Heart right ventricle (tissue), 16 donors: Measurements from ENCODE around the gene GAK. TPM values are rescaled to one million over a fixed set of nuclear protein-coding genes. Genes with fewer than 3 reads are reported as not detected.
A peak's percentile ranks its signal among the peaks of the same experiment; 100 is the strongest.

Experiments used
- ATAC-seq, 8 donors: fragments of 200-7000 bp; cut with Tn5 transposase; one replicate each; pipeline ENCODE4 v1.9.1; 2020; ENCODE audit warnings: mild to moderate bottlenecking in 8 of 8, moderate library complexity in 8 of 8, moderate number of reproducible peaks in 1 of 8
- DNase-seq, 2 donors: peaks; one replicate each; pipeline ENCODE4 v3.0.0-alpha.2; 2020
- H3K27ac ChIP-seq, 10 donors: fragments of 200-600 bp; sonication (generic) in 2 of 10; one replicate each; pipeline versions ENCODE4 v1.5.0 to v1.8.0; 2020 to 2022; ENCODE audit warnings: mild to moderate bottlenecking in 3 of 10
- H3K27me3 ChIP-seq, 7 donors: fragments of 200-600 bp; one replicate each; pipeline ENCODE4 v1.8.0; 2021 to 2022; ENCODE audit warnings: mild to moderate bottlenecking in 2 of 7
- H3K36me3 ChIP-seq, 9 donors: fragments of 200-600 bp; sonication (generic) in 1 of 9; one replicate each; pipeline versions ENCODE4 v1.5.0 to v1.8.0; 2020 to 2022; ENCODE audit warnings: mild to moderate bottlenecking in 2 of 9
- H3K4me1 ChIP-seq, 9 donors: fragments of 200-600 bp; sonication (generic) in 1 of 9; one replicate each; pipeline versions ENCODE4 v1.5.0 to v1.8.0; 2020 to 2022; ENCODE audit warnings: mild to moderate bottlenecking in 4 of 9
- H3K4me3 ChIP-seq, 10 donors: fragments of 200-600 bp; sonication (generic) in 2 of 10; one replicate each; pipeline versions ENCODE4 v1.5.0 to v1.8.0; 2020 to 2022; ENCODE audit warnings: mild to moderate bottlenecking in 7 of 10, moderate library complexity in 2 of 10
- H3K9me3 ChIP-seq, 11 donors: fragments of 200-600 bp in 10 of 11; sonication (generic) in 2 of 11; one replicate each; pipeline versions ENCODE4 v1.5.0 to v1.8.0; 2013 to 2022; ENCODE audit warnings: mild to moderate bottlenecking in 2 of 11, control low read depth in 1 of 11, moderate library complexity in 1 of 11
- CTCF ChIP-seq, 9 donors: fragments of 200-600 bp; sonication (generic) in 2 of 9; IDR thresholded peaks; one replicate each; pipeline versions ENCODE4 v1.5.0 to v1.8.0; 2021 to 2022; ENCODE audit warnings: antibody characterized with exemption in 9 of 9, mild to moderate bottlenecking in 5 of 9, moderate library complexity in 1 of 9
- WGBS, 2 donors: extraction: QIAGEN DNeasy Blood & Tissue Kit; methylation state at CpG; one replicate each; pipeline ENCODE4 v1.1.7; 2013; ENCODE audit warnings: inconsistent platforms in 1 of 2; 5-methylcytosine and 5-hydroxymethylcytosine counted together
- intact Hi-C, 10 donors: fragments of 100-400 bp; cut with DNase I; formaldehyde crosslinking; loops; one replicate each; pipeline versions ENCODE4 v1.11.1 to v1.14.2; 2022
- polyA plus RNA-seq, 2 donors: library from polyadenylated mRNA; stranded (reverse); fragments of 200-250 nt; gene quantifications; one replicate each; pipeline ENCODE4 v1.2.3, GENCODE V29; 2013
- total RNA-seq, 10 donors: library from RNA; stranded (reverse); fragmentation: NEBNext Ultra II Directional in 3 of 10; extraction: Animal tissue kit (Norgen Biotek cat#: 25700) in 3 of 10; gene quantifications; one replicate each; pipeline versions ENCODE4 v1.2.1 to v1.2.4, GENCODE V29; 2021 to 2023
- donor health status: Arrhythmogenic right ventricular cardiomyopathy.
- donor health status: ischemic (EF 13 %, LVEDD 7.1; RV severe dilation, severe dysfunction).
- donor health status: healthy with polysubstance abuse.
- donor health status: DM: no; HTN: yes; CAD: no.
- donor health status: DM: no; HTN: no; CAD: no.
- donor health status: ischemic (EF 25% LVEDD 6.9; RV normal size, moderate dysfunction).
- donor health status: ischemic (EF 25% LVEDD 5.7; RV mildly dilated, moderate dysfunction).
- donor health status: healthy.
- donor health status: DM: yes; HTN: yes; CAD: no.
- donor health status: Ischemic cardiomyopathy.
- donor health status: ischemic (EF 35%, LVEDD 5.7; RV mildly dilated, moderate dysfunction).
- donor health status: nonischemic (EF 11% LVEDD 7.7; RV severe dilation, severe dysfunction).
- donor health status: DM: yes; HTN: yes; CAD: no.
- donor health status: PGD.
- donor health status: ischemic (EF 29% LVEDD 5.4; RV normal size, mild dysfunction).
- donor health status: nonischemic (EF 23%, LVEDD 6.1; RV moderate dilation, normal function).

GAK gene
- total and polyA plus RNA-seq, 12 donors: 21.0 to 105 (median 29.2) TPM

GRCh38 chr4:926538-926937 is 5.6 kb downstream of the GAK start:
- no peak for DNase-seq
- Histone ChIP-seq H3K4me1 (peaks cover 3 to 80% (median 51%) of the 10 kb centered on the region in 9 donors), H3K4me3 (no peak overlapping the region), H3K9me3 (no peaks in the 10 kb centered on the region), H3K27ac (no peak overlapping the region), H3K27me3 (no peaks in the 10 kb centered on the region), H3K36me3 (peaks cover 0 to 8% (median 0%) of the 10 kb centered on the region in 9 donors)
- no peak for ATAC-seq
- TF ChIP-seq CTCF (IDR thresholded peaks at IDR 0.05): peak in 4 of 9 donors; percentile 24 to 37 (median 27)
- intact Hi-C loops: no loop called here
- WGBS, 2 donors: 79 to 80% methylated on average over 16 to 17 of the region's 17 CpGs

GRCh38 chr4:925771-926500 is 6.2 kb downstream of the GAK start:
- H3K27me3 ChIP-seq: no peaks in the 10 kb centered on the region
- WGBS, 2 donors: 81 to 82% methylated on average over 26 of the region's 26 CpGs
- H3K27ac ChIP-seq: no peak overlapping the region
- intact Hi-C loops: no loop called here
- peaks cover 3 to 81% (median 50%) of the 10 kb centered on the region in 9 donors for H3K4me1 ChIP-seq
- peaks cover 0 to 8% (median 0%) of the 10 kb centered on the region in 9 donors for H3K36me3 ChIP-seq
- no peak for TF ChIP-seq CTCF (IDR thresholded peaks at IDR 0.05)
- ATAC-seq: peak in 1 of 8 donors; percentile 35
- DNase-seq: no peak
- no peak overlapping the region for H3K4me3 ChIP-seq
- no peaks in the 10 kb centered on the region for H3K9me3 ChIP-seq

GRCh38 chr4:925171-925570 is 6.9 kb downstream of the GAK start:
- no peak for TF ChIP-seq CTCF (IDR thresholded peaks at IDR 0.05)
- H3K4me3 ChIP-seq: no peak overlapping the region
- H3K4me1 ChIP-seq: peaks cover 3 to 81% (median 47%) of the 10 kb centered on the region in 9 donors
- no peaks in the 10 kb centered on the region for H3K27me3 ChIP-seq
- peaks cover 0 to 8% (median 0%) of the 10 kb centered on the region in 9 donors for H3K36me3 ChIP-seq
- intact Hi-C loops: no loop called here
- H3K9me3 ChIP-seq: no peaks in the 10 kb centered on the region
- 82 to 84% methylated on average over 9 of the region's 9 CpGs for WGBS, 2 donors
- peak overlapping the region in 1 of 10 donors; percentile 30 for H3K27ac ChIP-seq
- ATAC-seq (peak in 2 of 8 donors; percentile 5 to 15), DNase-seq (no peak)

- peak overlapping the region in 1 of 10 donors; percentile 47 for H3K27ac ChIP-seq
- no peak for DNase-seq
- intact Hi-C loops: no loop called here
- no peaks in the 10 kb centered on the region for H3K27me3 ChIP-seq
- peaks cover 3 to 79% (median 40%) of the 10 kb centered on the region in 9 donors for H3K4me1 ChIP-seq
- 72 to 74% methylated on average over 18 of the region's 18 CpGs for WGBS, 2 donors
- no peak overlapping the region for H3K4me3 ChIP-seq
- peak in 2 of 8 donors; percentile 30 to 53 for ATAC-seq
- no peaks in the 10 kb centered on the region for H3K9me3 ChIP-seq
- TF ChIP-seq CTCF (IDR thresholded peaks at IDR 0.05): no peak
- peaks cover 0 to 8% (median 0%) of the 10 kb centered on the region in 9 donors for H3K36me3 ChIP-seq
Observed at GRCh38 chr4:924107-925096, 7.7 kb downstream of the GAK start.
